Left kidney (tissue), 1 donor: ENCODE measurements around the gene MMP7. TPM values are rescaled to one million over a fixed set of nuclear protein-coding genes. Genes with fewer than 3 reads are reported as not detected.

Experiments used
- polyA plus RNA-seq: library from polyadenylated mRNA; unstranded; fragments of 120-200 nt; gene quantifications from one replicate; pipeline ENCODE4 v1.2.1, GENCODE V29; 2013; ENCODE audit not compliant: insufficient read length

Gene MMP7
- polyA plus RNA-seq, 1 donor, result 26.0 TPM

Other genes starting within 250 kb of the MMP7 start
- 1.4 TPM for gene BIRC3, start 213.3 kb downstream of the MMP7 start, polyA plus RNA-seq
- gene BIRC2, start 183.5 kb downstream of the MMP7 start, polyA plus RNA-seq, result 82.0 TPM
- gene TMEM123, start 78.0 kb downstream of the MMP7 start, polyA plus RNA-seq, result 301 TPM
- not detected for gene MMP20, start 94.6 kb upstream of the MMP7 start, polyA plus RNA-seq
- not detected for gene MMP27, start 175.0 kb upstream of the MMP7 start, polyA plus RNA-seq
- gene MMP8, start 194.2 kb upstream of the MMP7 start, polyA plus RNA-seq, result not detected
- gene MMP10, start 249.9 kb upstream of the MMP7 start, polyA plus RNA-seq, result not detected